HK-2 (cell line): ENCODE data around the gene MCM9.

Experiments
- DNase-seq: peaks from one replicate; pipeline ENCODE4 v3.0.0-alpha.2; 2018; ENCODE audit not compliant: unreplicated experiment

Gene MCM9

GRCh38 chr6:118934461-118935330 is at the start of gene MCM9:
Gene MCM9, minus strand, starts transcription at chr6:118935159. Its CDS starts 3,436 bp downstream, at chr6:118931723.
- peak; percentile 92 for DNase-seq

- no peak for DNase-seq
These were observed 49.4 kb upstream of the MCM9 start for GRCh38 chr6:118984342-118984741.

GRCh38 chr6:118982575-118982911 is 47.6 kb upstream of the MCM9 start:
- no peak for DNase-seq

GRCh38 chr6:118981884-118982574 is 47.1 kb upstream of the MCM9 start:
- DNase-seq: no peak

- no peak for DNase-seq
These were observed 45.1 kb upstream of the MCM9 start for GRCh38 chr6:118980063-118980462.

- no peak for DNase-seq
These were observed 39.8 kb upstream of the MCM9 start for GRCh38 chr6:118974790-118975189.

GRCh38 chr6:118971682-118972081 is 36.7 kb upstream of the MCM9 start:
- DNase-seq: no peak

GRCh38 chr6:118970866-118971265 is 35.9 kb upstream of the MCM9 start:
- no peak for DNase-seq

GRCh38 chr6:118968416-118968815 is 33.5 kb upstream of the MCM9 start:
- no peak for DNase-seq

GRCh38 chr6:118967239-118967638 is 32.3 kb upstream of the MCM9 start:
- DNase-seq: no peak

GRCh38 chr6:118965843-118966370 is 30.9 kb upstream of the MCM9 start:
- DNase-seq: no peak

- no peak for DNase-seq
These were observed 30.4 kb upstream of the MCM9 start for GRCh38 chr6:118965371-118965770.

- no peak for DNase-seq
These were observed 28.0 kb upstream of the MCM9 start for GRCh38 chr6:118963003-118963402.

- DNase-seq: no peak
These were observed 24.9 kb upstream of the MCM9 start for GRCh38 chr6:118959903-118960302.

- DNase-seq: no peak
These were observed 18.4 kb upstream of the MCM9 start for GRCh38 chr6:118953391-118953790.

GRCh38 chr6:118952683-118953082 is 17.7 kb upstream of the MCM9 start:
- DNase-seq: no peak

GRCh38 chr6:118945217-118945616 is 10.3 kb upstream of the MCM9 start:
- DNase-seq: no peak

GRCh38 chr6:118940770-118941169 is 5.8 kb upstream of the MCM9 start:
- DNase-seq: no peak

- DNase-seq: no peak
These were observed 4.7 kb upstream of the MCM9 start for GRCh38 chr6:118939683-118940082.

GRCh38 chr6:118935978-118936703 is 1.2 kb upstream of the MCM9 start:
- DNase-seq: no peak

- no peak for DNase-seq
These were observed 341 bp upstream of the MCM9 start for GRCh38 chr6:118935331-118935668.

GRCh38 chr6:118933855-118934460 is 1.0 kb downstream of the MCM9 start:
- DNase-seq: no peak
